B cell (primary cell): Measurements from ENCODE around the gene LTB4R.

ENCODE experiments used
- EZH2 ChIP-seq: IDR thresholded peaks from 2 replicates; pipeline ENCODE4 v1.6.1; 2012; ENCODE audit warnings: borderline replicate concordance, low read depth, mild to moderate bottlenecking, moderate library complexity, low read length; ENCODE audit not compliant: insufficient read depth, poor library complexity, severe bottlenecking
- TF ChIP-seq, protein P1 (sequence below): fragments of 200-600 bp; IDR thresholded peaks from one replicate; pipeline ENCODE4 v1.8.0; 2022; ENCODE audit warnings: antibody characterized with exemption, mild to moderate bottlenecking

DNA sequence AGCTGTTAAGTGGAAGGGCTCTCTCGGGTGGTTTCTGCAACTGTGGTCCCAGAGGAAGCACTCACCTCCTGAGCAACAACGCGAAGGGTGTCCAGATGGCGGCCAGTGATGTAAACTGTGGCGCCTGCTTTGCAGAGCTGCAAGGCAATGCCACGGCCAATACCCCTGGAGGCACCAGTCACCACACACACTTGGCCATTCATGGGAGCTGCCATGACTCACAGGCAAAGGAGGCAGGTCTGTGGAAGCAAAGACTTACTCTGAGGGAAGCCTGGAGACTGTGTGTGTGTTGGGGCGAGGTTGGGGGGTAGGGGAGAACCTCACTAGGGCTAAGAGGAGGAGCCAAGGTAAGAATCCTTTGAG is 12.4 kb upstream of the LTB4R start:
- TF ChIP-seq, protein P1, sequence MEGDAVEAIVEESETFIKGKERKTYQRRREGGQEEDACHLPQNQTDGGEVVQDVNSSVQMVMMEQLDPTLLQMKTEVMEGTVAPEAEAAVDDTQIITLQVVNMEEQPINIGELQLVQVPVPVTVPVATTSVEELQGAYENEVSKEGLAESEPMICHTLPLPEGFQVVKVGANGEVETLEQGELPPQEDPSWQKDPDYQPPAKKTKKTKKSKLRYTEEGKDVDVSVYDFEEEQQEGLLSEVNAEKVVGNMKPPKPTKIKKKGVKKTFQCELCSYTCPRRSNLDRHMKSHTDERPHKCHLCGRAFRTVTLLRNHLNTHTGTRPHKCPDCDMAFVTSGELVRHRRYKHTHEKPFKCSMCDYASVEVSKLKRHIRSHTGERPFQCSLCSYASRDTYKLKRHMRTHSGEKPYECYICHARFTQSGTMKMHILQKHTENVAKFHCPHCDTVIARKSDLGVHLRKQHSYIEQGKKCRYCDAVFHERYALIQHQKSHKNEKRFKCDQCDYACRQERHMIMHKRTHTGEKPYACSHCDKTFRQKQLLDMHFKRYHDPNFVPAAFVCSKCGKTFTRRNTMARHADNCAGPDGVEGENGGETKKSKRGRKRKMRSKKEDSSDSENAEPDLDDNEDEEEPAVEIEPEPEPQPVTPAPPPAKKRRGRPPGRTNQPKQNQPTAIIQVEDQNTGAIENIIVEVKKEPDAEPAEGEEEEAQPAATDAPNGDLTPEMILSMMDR, result no peak
- TF ChIP-seq EZH2, result no peak
